ENCODE measurements around the gene UMAD1.

UMAD1 gene

GRCh38 chr7:7707806-7708205, 67.3 kb downstream of the UMAD1 start:
- TF ChIP-seq CEBPB (IDR thresholded peaks at IDR 0.05) (no peak), MAX (IDR thresholded peaks at IDR 0.05) (no peak), TAF1 (IDR thresholded peaks at IDR 0.05; ENCODE audit: low read depth) (no peak), FOXM1 (IDR thresholded peaks at IDR 0.05; ENCODE audit: borderline replicate concordance, low read depth) (no peak), REST (IDR thresholded peaks at IDR 0.05; ENCODE audit: low read depth) (no peak), TEAD4 (IDR thresholded peaks at IDR 0.05) (no peak), USF1 (IDR thresholded peaks at IDR 0.05) (no peak), EGR1 (IDR thresholded peaks at IDR 0.05) (no peak), EP300 (IDR thresholded peaks at IDR 0.05; ENCODE audit: borderline replicate concordance) (no peak), YY1 (IDR thresholded peaks at IDR 0.05; ENCODE audit: low read depth) (no peak), TCF12 (IDR thresholded peaks at IDR 0.05; ENCODE audit: low read depth) (no peak), ZBTB7A (IDR thresholded peaks at IDR 0.05; ENCODE audit: low read depth) (no peak), CREB1 (IDR thresholded peaks at IDR 0.05; ENCODE audit: low read depth) (no peak), NFIC (IDR thresholded peaks at IDR 0.05) (no peak)

GRCh38 chr7:7709291-7709690, 68.7 kb downstream of the UMAD1 start:
- TF ChIP-seq YY1 (IDR thresholded peaks at IDR 0.05; ENCODE audit: low read depth) (no peak), TEAD4 (IDR thresholded peaks at IDR 0.05) (no peak)

- TF ChIP-seq YY1 (IDR thresholded peaks at IDR 0.05; ENCODE audit: low read depth) (no peak), CREB1 (IDR thresholded peaks at IDR 0.05; ENCODE audit: low read depth) (no peak), TAF1 (IDR thresholded peaks at IDR 0.05; ENCODE audit: low read depth) (no peak), REST (IDR thresholded peaks at IDR 0.05; ENCODE audit: low read depth) (no peak), EP300 (IDR thresholded peaks at IDR 0.05; ENCODE audit: borderline replicate concordance) (no peak), TCF12 (IDR thresholded peaks at IDR 0.05; ENCODE audit: low read depth) (no peak), CEBPB (IDR thresholded peaks at IDR 0.05) (no peak), FOXM1 (IDR thresholded peaks at IDR 0.05; ENCODE audit: borderline replicate concordance, low read depth) (no peak), EGR1 (IDR thresholded peaks at IDR 0.05) (no peak), USF1 (IDR thresholded peaks at IDR 0.05) (no peak), NFIC (IDR thresholded peaks at IDR 0.05) (no peak), ZBTB7A (IDR thresholded peaks at IDR 0.05; ENCODE audit: low read depth) (no peak), RAD21 (IDR thresholded peaks at IDR 0.05; ENCODE audit: low read depth) (no peak), TEAD4 (IDR thresholded peaks at IDR 0.05) (no peak), MAX (IDR thresholded peaks at IDR 0.05) (no peak)
These were observed 69.9 kb downstream of the UMAD1 start for GRCh38 chr7:7710469-7710868.

- no peak for TF ChIP-seq NFIC (IDR thresholded peaks at IDR 0.05)
- TF ChIP-seq MAX (IDR thresholded peaks at IDR 0.05): no peak
- no peak for TF ChIP-seq EP300 (IDR thresholded peaks at IDR 0.05; ENCODE audit: borderline replicate concordance)
- no peak for TF ChIP-seq TCF12 (IDR thresholded peaks at IDR 0.05; ENCODE audit: low read depth)
- no peak for TF ChIP-seq ZBTB7A (IDR thresholded peaks at IDR 0.05; ENCODE audit: low read depth)
- no peak for TF ChIP-seq EGR1 (IDR thresholded peaks at IDR 0.05)
- no peak for TF ChIP-seq CEBPB (IDR thresholded peaks at IDR 0.05)
- no peak for TF ChIP-seq TAF1 (IDR thresholded peaks at IDR 0.05; ENCODE audit: low read depth)
- TF ChIP-seq YY1 (IDR thresholded peaks at IDR 0.05; ENCODE audit: low read depth): no peak
- TF ChIP-seq USF1 (IDR thresholded peaks at IDR 0.05): no peak
- TF ChIP-seq REST (IDR thresholded peaks at IDR 0.05; ENCODE audit: low read depth): no peak
- TF ChIP-seq CREB1 (IDR thresholded peaks at IDR 0.05; ENCODE audit: low read depth): no peak
- TF ChIP-seq FOXM1 (IDR thresholded peaks at IDR 0.05; ENCODE audit: borderline replicate concordance, low read depth): no peak
- TF ChIP-seq TEAD4 (IDR thresholded peaks at IDR 0.05): no peak
- no peak for TF ChIP-seq RAD21 (IDR thresholded peaks at IDR 0.05; ENCODE audit: low read depth)
These were observed 73.2 kb downstream of the UMAD1 start for GRCh38 chr7:7713730-7714129.

All from Ishikawa (cell line).